ENCODE measurements around the gene BABAM1. TPM values are rescaled to one million over a fixed set of nuclear protein-coding genes. Genes with fewer than 3 reads are reported as not detected.
A peak's percentile ranks its signal among the peaks of the same experiment; 100 is the strongest.

The BABAM1 gene
- total RNA-seq, 2 donors from 2014 or later = 67.9 to 71.7 TPM

- no peak for DNase-seq (ENCODE audit: low spot score)
- peaks cover 0 to 32% of the 10 kb centered on the region in 2 donors for H3K4me1 ChIP-seq
- no peak overlapping the region for H3K27ac ChIP-seq
These were observed 60.6 kb downstream of the BABAM1 start for GRCh38 chr19:17327654-17328516.

More at GRCh38 chr19:17327654-17328516, 60.6 kb downstream of the BABAM1 start:
- H3K36me3 ChIP-seq = no peaks in the 10 kb centered on the region
- no peaks in the 10 kb centered on the region for H3K27me3 ChIP-seq
- H3K9me3 ChIP-seq = no peaks in the 10 kb centered on the region
- TF ChIP-seq CTCF (IDR thresholded peaks at IDR 0.05) = peak in 1 of 2 donors; percentile 9
- H3K4me3 ChIP-seq = peak overlapping the region; percentile 24 to 35

Other genes starting within 250 kb of the BABAM1 start
- gene CPAMD8, start 240.6 kb upstream of the BABAM1 start, total RNA-seq = 10 to 100 TPM in 1 of 2 donors, 1 to 10 TPM in 1; 5.5 to 21.4 TPM
- 1 to 10 TPM; 2.5 to 5.0 TPM for gene HAUS8, start 192.0 kb upstream of the BABAM1 start, total RNA-seq
- gene MYO9B, start 191.7 kb upstream of the BABAM1 start, total RNA-seq = 10 to 100 TPM; 25.4 to 40.8 TPM
- gene USE1, start 52.1 kb upstream of the BABAM1 start, total RNA-seq = 10 to 100 TPM; 17.5 to 18.4 TPM
- 1 to 10 TPM; 5.9 to 8.2 TPM for gene OCEL1, start 41.2 kb upstream of the BABAM1 start, total RNA-seq
- 10 to 100 TPM; 63.6 to 69.7 TPM for gene NR2F6, start 21.5 kb upstream of the BABAM1 start, total RNA-seq
- 1 to 10 TPM; 4.3 to 6.6 TPM for gene USHBP1, start 2.7 kb upstream of the BABAM1 start, total RNA-seq
- gene ANKLE1, start 14.5 kb downstream of the BABAM1 start, total RNA-seq = under 1 TPM in 1 of 2 donors, not detected in 1; 0.51 TPM
- gene ABHD8, start 36.0 kb downstream of the BABAM1 start, total RNA-seq = 10 to 100 TPM; 11.8 to 15.8 TPM
- gene MRPL34, start 38.4 kb downstream of the BABAM1 start, total RNA-seq = 100 to 1,000 TPM; 203 to 254 TPM
- 10 to 100 TPM; 22.2 to 40.1 TPM for gene DDA1, start 42.1 kb downstream of the BABAM1 start, total RNA-seq
- 1 to 10 TPM; 4.2 to 5.2 TPM for gene ANO8, start 67.4 kb downstream of the BABAM1 start, total RNA-seq
- gene GTPBP3, start 70.1 kb downstream of the BABAM1 start, total RNA-seq = 10 to 100 TPM in 1 of 2 donors, 1 to 10 TPM in 1; 6.0 to 16.8 TPM
- gene PLVAP, start 109.9 kb downstream of the BABAM1 start, total RNA-seq = 10 to 100 TPM; 48.3 to 83.7 TPM
- not detected for gene CCDC194, start 126.8 kb downstream of the BABAM1 start, total RNA-seq
- 10 to 100 TPM; 32.1 to 35.3 TPM for gene BST2, start 138.2 kb downstream of the BABAM1 start, total RNA-seq
- 10 to 100 TPM; 24.8 to 39.0 TPM for gene MVB12A, start 152.6 kb downstream of the BABAM1 start, total RNA-seq
- gene TMEM221, start 181.2 kb downstream of the BABAM1 start, total RNA-seq = under 1 TPM; 0.30 to 0.51 TPM
- gene NXNL1, start 193.5 kb downstream of the BABAM1 start, total RNA-seq = not detected
- 10 to 100 TPM; 31.2 to 65.6 TPM for gene SLC27A1, start 203.1 kb downstream of the BABAM1 start, total RNA-seq
- 10 to 100 TPM; 20.4 to 35.9 TPM for gene PGLS, start 244.2 kb downstream of the BABAM1 start, total RNA-seq